Activated T-cell treated with anti-CD3 and anti-CD28 coated beads, Interleukin-2, amount 50 U/mL, for 4 hours (primary cell): Measurements from ENCODE around the gene PTCH2. TPM values are rescaled to one million over a fixed set of nuclear protein-coding genes. Genes with fewer than 3 reads are reported as not detected.
A peak's percentile ranks its signal among the peaks of the same experiment; 100 is the strongest.
"Not testable (repeated sequence)": the region's sequence is repeated elsewhere in the genome, so short reads cannot be mapped to it uniquely, and the experiment has no call there.

ENCODE experiments used
- ATAC-seq, 2 donors: fragments of 200-7000 bp; cut with Tn5 transposase; one replicate each; pipeline ENCODE4 v1.10.0; 2021
- DNase-seq: peaks from one replicate; pipeline ENCODE4 v3.0.0-alpha.2; 2020
- H3K27me3 Mint-ChIP-seq: one replicate; pipeline ENCODE4 v1.8.0; 2021; ENCODE audit warnings: low read depth, mixed read lengths
- H3K36me3 Mint-ChIP-seq: one replicate; pipeline ENCODE4 v1.8.0; 2022; ENCODE audit warnings: mixed read lengths; ENCODE audit not compliant: insufficient read depth
- H3K4me1 Mint-ChIP-seq: one replicate; pipeline ENCODE4 v1.8.0; 2021; ENCODE audit warnings: low read depth, mixed read lengths
- H3K4me3 Mint-ChIP-seq: one replicate; pipeline ENCODE4 v1.8.0; 2021; ENCODE audit warnings: mild to moderate bottlenecking, moderate library complexity, mixed read lengths
- H3K9me3 Mint-ChIP-seq: one replicate; pipeline ENCODE4 v1.8.0; 2021; ENCODE audit warnings: mixed read lengths
- total RNA-seq, 3 donors: library from RNA; stranded (reverse); gene quantifications; one replicate each; pipeline ENCODE4 v1.2.1, GENCODE V29; 2021

The PTCH2 gene
- total RNA-seq, 3 donors from 2014 or later, result 1.4 to 1.9 (median 1.6) TPM

DNA sequence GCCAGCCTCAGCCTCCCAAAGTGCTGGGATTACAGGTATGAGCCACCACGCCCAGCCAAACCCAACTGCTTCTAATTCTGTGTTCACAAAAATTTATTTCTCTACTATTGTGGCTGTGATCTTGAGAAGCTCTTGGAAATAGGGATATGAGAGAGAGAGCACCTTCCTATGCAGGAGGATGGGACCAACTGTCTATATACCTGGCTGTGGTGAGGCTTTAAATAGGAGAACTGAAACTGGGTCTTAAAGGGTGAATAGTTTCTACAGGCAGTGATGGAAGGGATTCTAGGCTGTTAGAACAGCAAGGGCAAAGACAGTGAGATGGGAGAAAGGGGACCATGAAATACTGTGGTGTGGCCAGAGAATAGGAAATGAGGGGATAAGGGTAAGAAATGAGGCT is 8.3 kb upstream of the PTCH2 start:
- Mint-ChIP-seq H3K27me3 (no peaks in the 10 kb centered on the region), H3K4me3 (no peak overlapping the region), H3K4me1 (peaks cover 6% of the 10 kb centered on the region), H3K36me3 (peaks cover 27% of the 10 kb centered on the region), H3K9me3 (no peaks in the 10 kb centered on the region)
- no peak for DNase-seq
- no peak for ATAC-seq

DNA sequence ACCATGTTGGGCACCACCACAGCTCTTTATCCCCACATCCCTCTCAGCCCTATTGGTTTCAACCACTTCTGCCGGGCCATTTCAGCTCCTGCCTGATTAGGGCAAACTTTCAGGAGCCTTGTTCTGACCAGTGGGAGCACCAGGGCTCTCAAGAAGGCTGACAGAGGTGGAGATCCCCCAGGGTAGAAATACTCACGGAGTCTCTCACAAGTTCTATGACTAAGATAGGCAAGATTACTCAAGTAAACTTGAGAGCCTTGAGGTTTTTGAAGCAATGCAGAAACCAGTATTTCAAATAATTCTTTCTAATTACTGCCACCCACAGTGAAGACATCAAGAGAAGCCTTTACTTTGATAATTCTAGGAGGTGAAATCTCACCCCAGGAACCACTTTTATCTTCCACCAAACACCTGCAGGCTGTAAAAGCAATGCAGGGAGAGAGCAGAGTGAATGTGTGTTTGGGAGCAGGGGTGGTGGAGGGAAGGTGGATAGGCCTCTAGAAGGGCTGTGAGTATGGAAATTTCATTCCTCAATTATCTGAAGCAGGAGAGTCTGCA is 6.6 kb upstream of the PTCH2 start:
- Mint-ChIP-seq H3K9me3 (no peaks in the 10 kb centered on the region), H3K4me3 (no peak overlapping the region), H3K4me1 (peaks cover 6% of the 10 kb centered on the region), H3K27me3 (no peaks in the 10 kb centered on the region), H3K36me3 (peaks cover 21% of the 10 kb centered on the region)
- DNase-seq (no peak), ATAC-seq (peak; percentile 78 to 81)

DNA sequence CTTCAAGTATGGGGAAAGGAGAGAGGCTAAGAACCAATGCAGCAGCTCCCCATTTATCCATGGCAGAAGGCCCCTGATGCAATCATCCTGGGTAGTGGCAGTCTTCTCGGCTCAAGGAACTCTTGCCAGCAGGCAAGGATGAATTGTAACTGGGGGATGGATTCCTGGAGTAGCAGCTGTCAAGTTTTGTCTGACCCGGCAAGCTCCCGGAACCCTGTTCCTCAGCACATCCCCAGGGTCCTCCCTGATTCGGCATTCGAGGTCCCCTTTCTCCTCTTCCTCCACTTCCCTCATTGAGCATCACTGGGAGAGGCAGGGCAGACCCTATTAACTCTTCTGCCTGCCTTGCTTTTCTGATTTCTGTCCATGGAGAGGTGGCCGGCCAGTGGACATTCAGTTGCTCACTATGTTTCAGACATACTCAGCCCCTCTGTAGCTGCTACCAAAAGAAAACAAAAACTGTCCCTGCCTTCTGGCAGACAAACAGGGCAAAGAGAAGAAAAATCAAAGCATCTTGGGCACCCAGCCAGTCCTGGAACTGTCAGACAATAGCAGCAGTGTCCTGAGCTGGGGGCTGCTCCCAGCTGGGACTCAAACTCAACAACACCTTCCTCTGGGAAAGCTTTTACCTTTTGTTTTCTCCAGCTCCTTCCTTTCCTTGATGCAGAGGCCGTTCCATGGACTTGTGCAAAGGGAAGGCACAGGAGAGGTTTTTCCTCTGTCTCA is 5.6 kb upstream of the PTCH2 start:
- Mint-ChIP-seq H3K4me3 (no peak overlapping the region), H3K9me3 (no peaks in the 10 kb centered on the region), H3K27me3 (peaks cover 3% of the 10 kb centered on the region), H3K4me1 (peaks cover 9% of the 10 kb centered on the region), H3K36me3 (peaks cover 18% of the 10 kb centered on the region)
- ATAC-seq (no peak), DNase-seq (no peak)

DNA sequence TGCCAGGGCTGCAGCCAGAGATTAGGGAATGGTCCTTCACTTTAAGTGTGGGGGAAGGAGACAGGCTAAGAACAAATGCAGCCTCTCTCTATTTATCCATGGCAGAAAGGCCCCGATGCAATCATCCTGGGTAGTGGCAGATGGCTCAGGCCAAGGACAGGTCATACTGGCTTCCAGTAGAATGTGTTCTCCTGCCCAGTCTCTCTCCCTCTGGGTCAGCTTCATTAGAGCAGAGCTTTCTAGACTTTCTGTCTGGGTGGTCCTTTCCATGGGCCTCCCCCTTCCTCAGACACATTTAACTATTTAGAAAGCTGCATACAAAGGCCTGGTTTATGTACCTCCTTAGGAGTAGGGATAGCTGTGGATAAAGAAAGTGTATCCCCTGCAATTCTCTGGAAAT is 4.8 kb upstream of the PTCH2 start:
- H3K4me1 Mint-ChIP-seq, result peaks cover 9% of the 10 kb centered on the region
- DNase-seq (no peak), ATAC-seq (no peak)
- H3K4me3 Mint-ChIP-seq, result no peak overlapping the region
- peaks cover 3% of the 10 kb centered on the region for H3K27me3 Mint-ChIP-seq
- peaks cover 14% of the 10 kb centered on the region for H3K36me3 Mint-ChIP-seq
- no peaks in the 10 kb centered on the region for H3K9me3 Mint-ChIP-seq

DNA sequence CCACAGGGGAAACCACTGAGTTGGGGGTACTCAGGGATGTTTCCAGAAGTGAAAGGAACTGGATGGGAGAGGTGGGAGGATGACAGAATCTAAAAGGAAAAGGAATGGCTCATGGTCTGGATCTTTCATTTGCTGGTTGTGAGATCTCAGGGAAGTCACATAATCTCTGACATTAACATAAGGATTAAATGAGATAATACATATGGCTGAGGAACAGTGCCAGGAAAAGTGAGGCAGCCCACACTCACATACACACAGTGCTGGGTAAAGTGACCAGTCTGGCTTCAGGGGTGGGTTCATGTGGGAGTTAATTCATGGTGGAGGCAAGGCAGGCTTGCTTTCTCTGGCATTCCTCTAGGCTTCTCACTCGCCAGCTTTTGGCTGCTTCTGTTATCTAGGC is 3.9 kb upstream of the PTCH2 start:
- Mint-ChIP-seq H3K4me3 (no peak overlapping the region), H3K27me3 (peaks cover 10% of the 10 kb centered on the region), H3K36me3 (peaks cover 9% of the 10 kb centered on the region), H3K9me3 (no peaks in the 10 kb centered on the region), H3K4me1 (peaks cover 13% of the 10 kb centered on the region)
- DNase-seq (no peak), ATAC-seq (no peak)

DNA sequence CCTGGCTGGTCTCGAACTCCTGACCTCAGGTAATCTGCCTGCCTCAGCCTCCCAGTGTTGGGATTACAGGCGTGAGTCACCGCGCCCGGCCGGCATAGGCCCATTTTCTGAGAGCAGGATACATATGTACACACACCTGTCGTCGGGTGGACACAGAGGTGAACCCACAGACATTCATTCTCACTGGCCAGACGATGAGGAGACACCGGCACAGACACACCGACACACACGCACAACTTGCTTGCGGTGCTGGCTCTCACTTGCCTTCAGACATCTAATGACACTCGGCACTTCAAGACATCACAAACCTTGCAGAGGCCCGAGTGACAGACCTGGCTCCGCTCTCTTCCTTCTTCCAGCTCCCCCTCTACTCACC is 579 bp downstream of the PTCH2 start:
- no peak for DNase-seq
- peak in 1 of 2 donors; percentile 30 for ATAC-seq

DNA sequence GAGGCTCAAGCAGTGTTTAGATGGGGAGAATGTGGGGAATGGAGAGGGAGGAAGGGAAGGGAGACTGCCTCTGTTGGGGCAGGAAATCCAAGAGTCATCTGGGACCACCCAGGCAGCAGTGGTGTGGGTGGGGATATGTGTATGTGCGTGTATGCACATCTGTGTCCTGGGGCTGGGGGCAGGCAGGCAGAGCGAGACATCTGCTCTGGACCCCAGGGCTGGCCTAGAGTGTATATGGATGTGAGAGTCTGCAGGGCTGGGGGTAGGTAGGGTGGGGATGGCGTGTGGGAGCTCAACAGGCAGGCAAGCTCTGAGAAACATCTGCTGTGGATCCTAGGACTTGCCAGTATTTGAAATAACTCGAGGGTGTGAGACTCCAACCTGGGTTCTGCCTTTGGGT is 3.5 kb downstream of the PTCH2 start:
- Mint-ChIP-seq H3K4me3 (no peak overlapping the region), H3K36me3 (peaks cover 1% of the 10 kb centered on the region), H3K27me3 (peaks cover 24% of the 10 kb centered on the region), H3K9me3 (no peaks in the 10 kb centered on the region), H3K4me1 (peaks cover 13% of the 10 kb centered on the region)
- no peak for DNase-seq
- ATAC-seq, result no peak

More for the DNA sequence above, 579 bp downstream of the PTCH2 start:
- peaks cover 24% of the 10 kb centered on the region for H3K27me3 Mint-ChIP-seq
- no peaks in the 10 kb centered on the region for H3K9me3 Mint-ChIP-seq
- H3K4me1 Mint-ChIP-seq, result peaks cover 7% of the 10 kb centered on the region
- peak overlapping the region; percentile 55 for H3K4me3 Mint-ChIP-seq
- H3K36me3 Mint-ChIP-seq, result peaks cover 2% of the 10 kb centered on the region

DNA sequence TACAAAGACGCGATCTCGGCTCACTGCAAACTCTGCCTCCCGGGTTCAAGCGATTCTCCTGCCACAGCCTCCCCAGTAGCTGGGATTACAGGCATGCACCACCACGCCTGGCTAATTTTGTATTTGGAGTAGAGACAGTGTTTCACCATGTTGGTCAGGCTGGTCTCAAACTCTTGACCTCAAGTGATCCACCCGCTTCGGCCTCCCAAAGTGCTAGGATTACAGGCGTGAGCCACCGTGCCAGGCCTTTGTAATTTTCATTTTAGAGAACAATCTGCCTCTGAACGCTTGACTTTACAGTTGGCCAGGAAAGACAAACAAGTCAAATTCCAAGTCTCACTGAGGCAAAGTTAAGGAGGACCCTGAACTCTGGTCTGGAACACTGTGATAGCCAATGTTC is 4.8 kb downstream of the PTCH2 start:
- H3K9me3 Mint-ChIP-seq, H3K36me3 Mint-ChIP-seq, DNase-seq, H3K4me3 Mint-ChIP-seq, ATAC-seq, H3K4me1 Mint-ChIP-seq: not testable (repeated sequence)
- H3K27me3 Mint-ChIP-seq, result peaks cover 21% of the 10 kb centered on the region

DNA sequence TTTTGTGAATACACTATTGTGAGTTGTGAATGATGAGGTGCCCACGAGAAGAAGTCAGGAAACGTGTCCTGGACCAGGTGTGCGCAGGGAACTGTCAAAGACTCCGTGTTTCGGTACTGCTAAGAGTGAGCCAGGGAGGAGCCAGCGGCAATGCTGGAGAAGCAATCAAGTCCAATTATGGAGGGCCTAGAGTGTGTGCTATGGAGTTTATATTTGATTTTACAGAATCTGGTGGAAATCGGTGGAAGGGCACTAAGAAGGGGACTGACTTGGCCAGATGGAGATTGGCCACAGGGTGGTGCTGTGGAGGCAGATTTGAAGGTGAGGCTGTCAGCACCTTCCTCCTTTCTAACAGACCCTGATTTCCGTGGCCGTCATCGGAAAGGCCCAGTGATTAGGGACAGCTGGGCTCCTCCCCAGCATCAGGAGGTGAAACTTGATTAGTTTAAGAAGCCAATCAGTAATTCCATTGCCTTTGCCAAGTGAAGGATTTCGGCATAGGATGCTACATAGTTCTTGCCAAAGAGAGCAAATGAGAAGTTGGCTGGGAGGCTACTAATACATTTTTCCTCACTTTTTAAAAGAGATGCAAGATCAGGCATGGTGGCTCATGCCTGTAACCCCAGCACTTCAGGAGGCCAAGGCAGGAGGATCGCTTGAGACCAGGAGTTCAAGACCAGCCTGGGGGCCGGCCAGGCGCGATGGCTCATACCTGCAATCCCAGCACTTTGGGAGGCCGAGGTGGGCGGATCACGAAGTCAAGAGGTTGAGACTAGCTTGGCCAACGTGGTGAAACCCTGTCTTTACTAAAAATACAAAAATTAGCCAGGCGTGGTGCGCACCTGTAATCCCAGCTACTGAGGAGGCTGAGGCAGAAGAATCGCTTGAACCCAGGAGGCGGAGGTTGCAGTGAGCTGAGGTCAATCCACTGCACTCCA is 7.0 kb downstream of the PTCH2 start:
- ATAC-seq (peak; percentile 91 to 93), DNase-seq (peak; percentile 86)
- H3K9me3 Mint-ChIP-seq, result no peaks in the 10 kb centered on the region
- no peaks in the 10 kb centered on the region for H3K36me3 Mint-ChIP-seq
- peaks cover 3% of the 10 kb centered on the region for H3K27me3 Mint-ChIP-seq
- peak overlapping the region; percentile 17 for H3K4me3 Mint-ChIP-seq
- H3K4me1 Mint-ChIP-seq, result peaks cover 6% of the 10 kb centered on the region

DNA sequence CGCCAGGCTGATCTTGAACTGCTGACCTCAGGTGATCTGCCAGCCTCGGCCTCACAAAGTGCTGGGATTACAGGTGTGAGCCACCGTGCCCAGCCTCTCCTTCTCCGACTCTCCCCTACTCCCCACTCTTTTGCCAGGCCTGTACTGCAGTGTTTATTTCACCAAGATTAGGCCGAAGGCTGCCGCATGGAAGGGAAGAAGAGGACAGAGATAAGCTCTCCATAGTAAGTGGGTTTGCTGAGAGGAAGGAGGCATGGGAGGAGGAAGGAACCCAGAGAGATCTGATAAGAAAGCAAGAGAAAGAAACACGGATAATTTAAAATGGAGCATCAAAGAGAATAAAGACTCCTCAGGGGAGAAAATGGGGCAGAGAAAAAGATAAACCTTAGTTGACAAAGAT is 8.7 kb downstream of the PTCH2 start:
- H3K4me3 Mint-ChIP-seq, result no peak overlapping the region
- no peak for ATAC-seq
- H3K36me3 Mint-ChIP-seq, result no peaks in the 10 kb centered on the region
- no peaks in the 10 kb centered on the region for H3K9me3 Mint-ChIP-seq
- H3K27me3 Mint-ChIP-seq, result peaks cover under 1% of the 10 kb centered on the region
- H3K4me1 Mint-ChIP-seq, result peaks cover 6% of the 10 kb centered on the region
- DNase-seq, result no peak

DNA sequence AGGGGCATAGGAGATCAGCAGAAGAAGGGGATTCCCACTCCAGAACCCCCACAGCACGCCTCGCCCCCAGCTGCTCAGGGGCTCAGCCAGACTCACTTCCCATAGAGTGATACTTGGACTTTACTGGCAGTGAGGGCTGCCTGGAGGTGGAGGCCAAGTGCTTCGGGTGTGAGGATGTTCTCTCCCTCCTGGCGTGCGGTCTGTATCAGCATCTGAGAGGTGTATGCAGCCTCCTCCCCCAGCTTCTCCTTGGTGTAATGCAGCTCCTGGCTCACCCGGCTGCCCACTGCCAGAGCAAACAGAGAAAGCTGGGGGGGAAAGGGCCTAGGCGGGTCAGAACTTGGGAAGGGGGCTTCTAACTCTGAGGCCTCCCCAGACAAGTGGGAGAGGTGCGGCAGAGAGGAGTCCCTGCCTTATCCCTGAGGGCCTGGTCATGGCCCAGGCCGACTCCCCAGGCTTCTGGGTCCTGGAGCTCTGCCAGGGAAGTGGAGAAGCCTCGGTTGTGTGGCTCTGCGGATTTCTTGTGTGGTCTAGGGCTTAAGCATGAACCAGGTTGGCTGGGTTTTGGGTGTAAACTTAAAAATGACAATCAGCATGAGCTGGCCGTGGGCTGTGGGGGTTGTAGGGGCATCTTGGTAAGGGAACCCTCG is 10.9 kb downstream of the PTCH2 start:
- ATAC-seq (no peak), DNase-seq (no peak)
- Mint-ChIP-seq H3K9me3 (no peaks in the 10 kb centered on the region), H3K4me1 (peaks cover 6% of the 10 kb centered on the region), H3K27me3 (no peaks in the 10 kb centered on the region), H3K36me3 (no peaks in the 10 kb centered on the region), H3K4me3 (no peak overlapping the region)

DNA sequence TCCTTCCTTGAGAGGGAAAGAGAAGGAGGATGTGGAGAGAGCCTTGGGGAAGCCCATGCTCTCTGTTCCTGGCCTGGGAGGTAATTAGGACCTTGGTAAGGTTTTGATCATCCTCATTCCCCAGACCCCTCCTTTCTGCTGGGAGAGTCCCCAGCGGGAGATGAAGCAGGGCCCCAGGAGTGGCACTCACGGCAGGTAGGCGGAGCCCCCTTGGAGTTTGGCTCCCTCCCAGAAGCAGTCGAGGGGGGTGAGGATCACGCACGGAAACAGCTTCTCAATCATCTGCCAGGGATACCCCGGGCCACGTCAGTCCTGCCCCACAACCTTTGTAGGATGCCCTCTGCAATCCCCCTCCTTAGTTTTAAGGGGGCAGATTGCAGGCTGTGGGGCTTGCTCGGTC is 11.5 kb downstream of the PTCH2 start:
- Mint-ChIP-seq H3K27me3 (no peaks in the 10 kb centered on the region), H3K9me3 (no peaks in the 10 kb centered on the region), H3K4me1 (peaks cover 6% of the 10 kb centered on the region), H3K36me3 (no peaks in the 10 kb centered on the region), H3K4me3 (no peak overlapping the region)
- no peak for DNase-seq
- ATAC-seq, result no peak

DNA sequence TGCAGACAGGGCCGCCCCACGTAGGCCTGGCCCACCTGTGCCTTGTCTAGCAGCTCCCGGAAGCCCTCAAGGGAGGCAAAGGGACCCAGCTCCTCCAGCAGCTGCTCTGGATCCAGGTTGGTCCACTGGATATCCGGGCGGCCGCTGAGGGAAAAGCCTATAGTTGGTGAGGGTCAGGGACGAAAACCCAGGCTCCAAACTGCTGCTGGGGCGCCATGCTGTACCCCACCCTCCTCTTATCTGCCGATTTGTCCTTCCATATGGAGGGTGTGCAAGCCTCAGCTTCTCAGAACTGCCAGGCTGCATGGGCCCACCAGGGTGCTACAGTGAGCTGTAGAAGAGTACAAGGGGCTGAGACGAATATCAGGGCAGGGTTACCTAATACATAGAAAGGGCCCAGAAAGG is 12.2 kb downstream of the PTCH2 start:
- ATAC-seq (no peak), DNase-seq (no peak)
- H3K27me3 Mint-ChIP-seq, result no peaks in the 10 kb centered on the region
- H3K4me3 Mint-ChIP-seq, result no peak overlapping the region
- peaks cover 4% of the 10 kb centered on the region for H3K4me1 Mint-ChIP-seq
- H3K9me3 Mint-ChIP-seq, result no peaks in the 10 kb centered on the region
- no peaks in the 10 kb centered on the region for H3K36me3 Mint-ChIP-seq
